ENCODE data around the gene DACH1.

- TF ChIP-seq PATZ1 (tag by site-specific recombination; IDR thresholded peaks at IDR 0.05): no peak
- TF ChIP-seq CTCF (tag by site-specific recombination; IDR thresholded peaks at IDR 0.05): no peak
- TF ChIP-seq INSM2 (tag by site-specific recombination; IDR thresholded peaks at IDR 0.05): no peak
- TF ChIP-seq ZNF423 (tag by site-specific recombination; IDR thresholded peaks at IDR 0.05): no peak
- no peak for TF ChIP-seq ZFP3 (tag by site-specific recombination; IDR thresholded peaks at IDR 0.05; ENCODE audit: low read depth)
- TF ChIP-seq ZNF610 (tag by site-specific recombination; IDR thresholded peaks at IDR 0.05; ENCODE audit: borderline replicate concordance): no peak
- TF ChIP-seq REST (tag by site-specific recombination; IDR thresholded peaks at IDR 0.05): no peak
- TF ChIP-seq ZSCAN18 (tag by site-specific recombination; IDR thresholded peaks at IDR 0.05): no peak
- TF ChIP-seq ZNF768 (tag by site-specific recombination; IDR thresholded peaks at IDR 0.05): no peak
- no peak for TF ChIP-seq ZBTB17 (tag by site-specific recombination; IDR thresholded peaks at IDR 0.05)
- no peak for TF ChIP-seq ZNF571 (tag by site-specific recombination; IDR thresholded peaks at IDR 0.05)
- no peak for TF ChIP-seq ZNF146 (tag by site-specific recombination; IDR thresholded peaks at IDR 0.05)
- no peak for TF ChIP-seq PBX3 (CRISPR knock-in tag; IDR thresholded peaks at IDR 0.05)
Measured at GRCh38 chr13:71727662-71728061, 139.3 kb downstream of the DACH1 start.
